Thoracic aorta (tissue), 2 donors: ENCODE results near the gene LAMA4. TPM values are rescaled to one million over a fixed set of nuclear protein-coding genes. Genes with fewer than 3 reads are reported as not detected.

Source experiments
- ATAC-seq: fragments of 150-250 bp; one replicate; pipeline ENCODE4 v1.8.0; 2017; ENCODE audit warnings: low read depth; ENCODE audit not compliant: insufficient number of reproducible peaks, low FRiP score
- DNase-seq: peaks from one replicate; pipeline ENCODE4 v3.0.0-alpha.2; 2020; ENCODE audit warnings: low spot score
- H3K27ac ChIP-seq, 2 donors: fragments of 200-600 bp; sonication (generic); 1 replicate in 1 of 2; 2 replicates in 1 of 2; pipeline ENCODE4 v1.5.1; 2016; ENCODE audit warnings: mild to moderate bottlenecking in 2 of 2, moderate library complexity in 2 of 2
- H3K27me3 ChIP-seq: fragments of 200-600 bp; sonication (generic); replicated peaks from 2 replicates; pipeline ENCODE4 v1.6.0; 2016; ENCODE audit warnings: mild to moderate bottlenecking; ENCODE audit not compliant: insufficient read depth
- H3K36me3 ChIP-seq: fragments of 200-600 bp; sonication (generic); one replicate; pipeline ENCODE4 v1.5.1; 2016
- H3K4me1 ChIP-seq, 2 donors: fragments of 200-600 bp; sonication (generic); 1 replicate in 1 of 2; 2 replicates in 1 of 2; pipeline versions ENCODE4 v1.5.1 to v1.6.0; 2016; ENCODE audit warnings: low read depth in 2 of 2, mild to moderate bottlenecking in 1 of 2; ENCODE audit not compliant: control insufficient read depth in 1 of 2
- H3K4me3 ChIP-seq: fragments of 200-600 bp; sonication (generic); 2 replicates; pipeline ENCODE4 v1.5.1; 2016; ENCODE audit warnings: mild to moderate bottlenecking
- H3K9me3 ChIP-seq: fragments of 200-600 bp; sonication (generic); 2 replicates; pipeline ENCODE4 v1.5.1; 2016
- CTCF ChIP-seq: fragments of 200-600 bp; sonication (generic); IDR thresholded peaks from one replicate; pipeline ENCODE4 v1.5.1; 2019; ENCODE audit warnings: antibody characterized with exemption
- total RNA-seq, 2 donors: library from RNA; depleted of rRNA; stranded (reverse); fragments of >200 nt; gene quantifications; one replicate each; pipeline versions ENCODE4 v1.1.0 to v1.2.3, GENCODE V29; 2016

LAMA4 gene
- total RNA-seq, 2 donors from 2014 or later = 34.9 to 66.7 TPM

- no peaks in the 10 kb centered on the region for H3K36me3 ChIP-seq
- no peaks in the 10 kb centered on the region for H3K4me1 ChIP-seq
- no peak overlapping the region for H3K4me3 ChIP-seq
- TF ChIP-seq CTCF = no peak
- H3K9me3 ChIP-seq = no peaks in the 10 kb centered on the region
- no peaks in the 10 kb centered on the region for H3K27me3 ChIP-seq
- no peak for ATAC-seq
- no peak overlapping the region for H3K27ac ChIP-seq
- DNase-seq = no peak
Measured at GRCh38 chr6:112268019-112268418, 13.7 kb upstream of the LAMA4 start.

- no peak for ATAC-seq
- Histone ChIP-seq H3K27me3 (no peaks in the 10 kb centered on the region), H3K27ac (no peak overlapping the region)
Measured at GRCh38 chr6:112266331-112266730, 12.0 kb upstream of the LAMA4 start.

GRCh38 chr6:112259337-112259675, 4.9 kb upstream of the LAMA4 start:
- no peak for TF ChIP-seq CTCF
- H3K9me3 ChIP-seq = no peaks in the 10 kb centered on the region
- no peak for ATAC-seq
- peaks cover 0 to 5% of the 10 kb centered on the region in 2 donors for H3K4me1 ChIP-seq
- DNase-seq = no peak
- H3K36me3 ChIP-seq = no peaks in the 10 kb centered on the region
- no peak overlapping the region for H3K4me3 ChIP-seq
- H3K27me3 ChIP-seq = no peaks in the 10 kb centered on the region
- no peak overlapping the region for H3K27ac ChIP-seq

More at GRCh38 chr6:112266331-112266730, 12.0 kb upstream of the LAMA4 start:
- no peaks in the 10 kb centered on the region for H3K4me1 ChIP-seq
- DNase-seq = no peak
- no peak overlapping the region for H3K4me3 ChIP-seq
- TF ChIP-seq CTCF = no peak
- no peaks in the 10 kb centered on the region for H3K9me3 ChIP-seq
- no peaks in the 10 kb centered on the region for H3K36me3 ChIP-seq

- no peak for TF ChIP-seq CTCF
- no peak overlapping the region for H3K27ac ChIP-seq
- no peak for DNase-seq
- peaks cover 0 to 5% of the 10 kb centered on the region in 2 donors for H3K4me1 ChIP-seq
- H3K9me3 ChIP-seq = no peaks in the 10 kb centered on the region
- no peak overlapping the region for H3K4me3 ChIP-seq
- H3K27me3 ChIP-seq = no peaks in the 10 kb centered on the region
- no peaks in the 10 kb centered on the region for H3K36me3 ChIP-seq
- no peak for ATAC-seq
Measured at GRCh38 chr6:112258642-112259336, 4.4 kb upstream of the LAMA4 start.

GRCh38 chr6:112257178-112257855, 3.0 kb upstream of the LAMA4 start:
- ATAC-seq (no peak), DNase-seq (no peak)
- Histone ChIP-seq H3K27me3 (no peaks in the 10 kb centered on the region), H3K9me3 (no peaks in the 10 kb centered on the region), H3K4me3 (no peak overlapping the region), H3K36me3 (no peaks in the 10 kb centered on the region), H3K27ac (no peak overlapping the region), H3K4me1 (peaks cover 0 to 12% of the 10 kb centered on the region in 2 donors)
- TF ChIP-seq CTCF = no peak
